K562 (cell line): ENCODE results near the gene ANKRD13C. TPM values are rescaled to one million over a fixed set of nuclear protein-coding genes. Genes with fewer than 3 reads are reported as not detected.

Experiments
- ATAC-seq: fragments of 200-7000 bp; cut with Tn5 transposase; 3 replicates; pipeline ENCODE4 v1.9.1; 2020; ENCODE audit warnings: moderate library complexity
- BruUV-seq: library from RNA; stranded (reverse); fragments of 400-500 nt; replicated peaks from 2 replicates; lab custom pipeline; 2021; lab: Mats Ljungman, UMichigan
- CTCF ChIA-PET: fragments of 300-600 bp; formaldehyde crosslinking; extraction: SDS; loops from one replicate; lab custom pipeline; 2021; ENCODE audit warnings: low intra/inter-chr PET ratio; lab: Yijun Ruan, JAX
- POLR2A ChIA-PET: fragments of 300-600, 350-650 bp; sonication (Branson Sonifier 250); formaldehyde crosslinking; extraction: SDS; loops from one replicate; lab custom pipeline; 2021; ENCODE audit warnings: antibody characterized with exemption, inconsistent platforms; lab: Yijun Ruan, JAX
- DNase-seq, 4 experiments: peaks; one replicate each; pipeline versions ENCODE4 v3.0.0 to v3.0.0-alpha.2; 2011 to 2018; ENCODE audit warnings: low spot score in 3 of 4, mixed read lengths in 3 of 4; ENCODE audit errors: extremely low read depth in 1 of 4
- FAIRE-seq: peaks from 2 replicates; lab custom pipeline; 2011; peaks lifted over from hg19 to GRCh38; lab: Jason Lieb, UNC
- H2AFZ ChIP-seq: 2 replicates; pipeline ENCODE4 v1.6.0; 2011; ENCODE audit warnings: low read depth, low read length, control low read depth, inconsistent platforms
- H3K27ac ChIP-seq: fragments of 200-600 bp; 3 replicates; pipeline ENCODE4 v1.8.0; 2011; ENCODE audit warnings: low read depth, mild to moderate bottlenecking, control low read depth, inconsistent platforms, low read length, moderate library complexity, mixed read lengths; ENCODE audit errors: extremely low read depth
- H3K27me3 ChIP-seq, 2 experiments: fragments of 300-600 bp in 1 of 2; 2 replicates in 1 of 2; 3 replicates in 1 of 2; pipeline versions ENCODE4 v1.6.0 to v1.8.0; 2011; ENCODE audit warnings: inconsistent platforms in 2 of 2, low read length in 2 of 2, mild to moderate bottlenecking in 1 of 2, mixed read lengths in 1 of 2, moderate library complexity in 1 of 2; ENCODE audit not compliant: control insufficient read depth in 2 of 2, insufficient read depth in 2 of 2
- H3K36me3 ChIP-seq: fragments of 300-600 bp; 3 replicates; pipeline ENCODE4 v1.8.0; 2011; ENCODE audit warnings: mild to moderate bottlenecking, low read length, inconsistent platforms; ENCODE audit not compliant: control insufficient read depth, insufficient read depth
- H3K4me1 ChIP-seq, 2 experiments: fragments of 200-600 bp in 1 of 2; replicated peaks in 1 of 2; 2 replicates in 1 of 2; 3 replicates in 1 of 2; pipeline versions ENCODE4 v1.5.1 to v1.8.0; 2011; ENCODE audit warnings: inconsistent platforms in 2 of 2, low read length in 2 of 2, mild to moderate bottlenecking in 1 of 2, mixed read lengths in 1 of 2, moderate library complexity in 1 of 2; ENCODE audit not compliant: control insufficient read depth in 2 of 2, insufficient read depth in 2 of 2
- H3K4me2 ChIP-seq: 2 replicates; pipeline ENCODE4 v1.6.1; 2011; ENCODE audit warnings: low read length, control low read depth, inconsistent platforms, mixed read lengths; ENCODE audit not compliant: insufficient read depth
- H3K4me3 ChIP-seq: fragments of 200-600 bp; sonication (generic), shearing (Covaris generic); 2 replicates; pipeline ENCODE4 v1.5.1; 2016; ENCODE audit warnings: control low read depth, inconsistent platforms
- H3K79me2 ChIP-seq: fragments of 200-600 bp; 3 replicates; pipeline ENCODE4 v1.8.0; 2011; ENCODE audit warnings: low read length, inconsistent platforms; ENCODE audit not compliant: control insufficient read depth, insufficient read depth
- H3K9ac ChIP-seq, 2 experiments: 2 replicates each; pipeline versions ENCODE4 v1.6.0 to v1.6.1; 2011; ENCODE audit warnings: low read depth in 2 of 2, low read length in 2 of 2, control low read depth in 1 of 2, inconsistent platforms in 1 of 2, mild to moderate bottlenecking in 1 of 2, mixed read lengths in 1 of 2; ENCODE audit not compliant: insufficient read depth in 1 of 2
- H3K9me1 ChIP-seq: one replicate; pipeline ENCODE4 v1.6.0; 2011; ENCODE audit warnings: inconsistent platforms, mild to moderate bottlenecking, low read length, moderate library complexity; ENCODE audit not compliant: control insufficient read depth, insufficient read depth
- H3K9me3 ChIP-seq: replicated peaks from 2 replicates; pipeline ENCODE4 v1.5.1; 2011; ENCODE audit warnings: low read depth, low read length, inconsistent platforms; ENCODE audit not compliant: control insufficient read depth, insufficient read depth
- H4K20me1 ChIP-seq: replicated peaks from 2 replicates; pipeline ENCODE4 v1.6.1; 2011; ENCODE audit warnings: low read length, inconsistent platforms, mixed read lengths; ENCODE audit not compliant: control insufficient read depth, insufficient read depth
- CEBPG ChIP-seq, 3 experiments: fragments of 200-800 bp in 1 of 3; sonication (Bioruptor generic) in 1 of 3; sonication (generic) in 1 of 3; formaldehyde crosslinking in 1 of 3; IDR thresholded peaks in 2 of 3; conservative IDR thresholded peaks in 1 of 3; 2 replicates each; pipeline versions ENCODE4 v1.6.1 to v1.8.0; 2016 to 2022; ENCODE audit warnings: missing compliant biosample characterization in 2 of 3, missing genetic modification characterization in 2 of 3, mild to moderate bottlenecking in 1 of 3, missing genetic modification reagents in 1 of 3
- EP400 ChIP-seq: fragments of 450-650 bp; IDR thresholded peaks from 2 replicates; pipeline ENCODE4 v1.6.1; 2017; ENCODE audit warnings: antibody characterized with exemption, mild to moderate bottlenecking, moderate library complexity
- FOXK1 ChIP-seq: sonication (generic); formaldehyde crosslinking; IDR thresholded peaks from 2 replicates; pipeline ENCODE4 v1.8.0; 2022; ENCODE audit warnings: missing genetic modification reagents, mild to moderate bottlenecking, borderline replicate concordance
- KDM1A ChIP-seq, 2 experiments: fragments of 450-650 bp; IDR thresholded peaks; 2 replicates each; pipeline ENCODE4 v1.6.1; 2016; ENCODE audit warnings: mild to moderate bottlenecking in 2 of 2
- SMARCC2 ChIP-seq: fragments of 450-650 bp; IDR thresholded peaks from 2 replicates; pipeline ENCODE4 v1.6.1; 2017; ENCODE audit warnings: antibody characterized with exemption, moderate library complexity, mild to moderate bottlenecking, low read depth
- TBP ChIP-seq: optimal IDR thresholded peaks from 2 replicates; pipeline ENCODE3; 2011; ENCODE audit warnings: low read depth, low read length, improper control_type of control experiment
- WGBS: fragments of 100-300 bp; shearing (Covaris generic); methylation state at CpG from one replicate; pipeline ENCODE4 v1.1.6; 2016; ENCODE audit warnings: low coverage, mixed read lengths; ENCODE audit not compliant: insufficient coverage; ENCODE audit errors: missing lambda C conversion rate; 5-methylcytosine and 5-hydroxymethylcytosine counted together
- in situ Hi-C: fragments of 300-500 bp; cut with MboI; formaldehyde crosslinking; loops from 4 replicates; pipeline ENCODE4 v1.15.0; 2018; ENCODE audit warnings: inconsistent platforms, mixed read lengths
- intact Hi-C: fragments of 100-400 bp; cut with micrococcal nuclease; formaldehyde crosslinking; loops from 2 replicates; pipeline ENCODE4 v1.14.2; 2022
- polyA plus RNA-seq, 8 experiments: library from polyadenylated mRNA; depleted of rRNA in 4 of 8; stranded (reverse) in 5 of 8; unstranded in 3 of 8; fragments of >200 nt; fragmentation: Nextera tagmentation in 2 of 8; fragmentation: Illumina TruSeq in 1 of 8; extraction: Ambion mirVana in 2 of 8; extraction: Trizol in 1 of 8; gene quantifications; 2 replicates each; pipeline versions ENCODE4 v1.2.1 to v1.2.3, GENCODE V29; 2011 to 2014; ENCODE audit warnings: inconsistent platforms in 1 of 8, missing spikeins in 1 of 8
- total RNA-seq, 7 experiments: library from RNA; depleted of rRNA in 6 of 7; stranded (reverse); fragments of >200 nt in 6 of 7; fragmentation: Illumina TruSeq in 2 of 7; extraction: Trizol in 2 of 7; gene quantifications; 2 replicates each; pipeline versions ENCODE4 v1.2.1 to v1.2.3, GENCODE V29; 2011 to 2021; ENCODE audit warnings: low replicate concordance in 1 of 7
- TF ChIP-seq, protein P1 (sequence below): sonication (generic); formaldehyde crosslinking; IDR thresholded peaks from 2 replicates; pipeline ENCODE4 v1.8.0; 2022; ENCODE audit warnings: mild to moderate bottlenecking, low read depth, missing genetic modification reagents
- TF ChIP-seq, protein P2 (sequence below): sonication (generic); formaldehyde crosslinking; IDR thresholded peaks from 2 replicates; pipeline ENCODE4 v1.8.0; 2023; ENCODE audit warnings: mild to moderate bottlenecking, missing genetic modification reagents

The ANKRD13C gene
- total and polyA plus RNA-seq, 9 of the 15 experiments (the other 6 are each of a cell fraction or from before 2014, with no cell fraction given): 3.4 to 22.8 (median 12.5) TPM

DNA sequence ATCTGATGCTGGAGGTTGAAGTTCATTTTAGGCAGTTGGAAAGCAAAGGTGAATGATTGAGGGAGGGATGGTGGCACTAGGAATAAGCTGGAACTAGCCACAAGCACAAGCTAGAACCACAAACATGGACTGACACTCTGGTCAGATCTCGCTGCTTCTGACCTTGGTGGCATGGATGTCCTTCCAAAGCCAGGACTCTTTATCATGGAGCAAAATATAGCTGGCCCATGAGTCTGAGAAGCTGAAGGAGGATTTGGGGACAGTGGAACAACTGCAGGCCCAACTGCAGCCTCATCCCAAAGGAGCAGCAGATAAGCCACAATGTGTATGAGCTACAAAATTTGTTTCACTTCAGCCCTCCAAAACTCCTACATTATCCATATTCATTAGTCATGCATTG, 97.9 kb downstream of the ANKRD13C start:
- Histone ChIP-seq H3K4me2 (no peak overlapping the region), H3K27ac (no peak overlapping the region), H3K9me3 (no peaks in the 10 kb centered on the region), H3K9ac (no peak overlapping the region), H3K4me3 (no peak overlapping the region), H3K36me3 (peaks cover 22% of the 10 kb centered on the region; the same call in 2 of the 3 replicates), H2AFZ (no peak overlapping the region), H4K20me1 (no peaks in the 10 kb centered on the region), H3K4me1 (no peaks in the 10 kb centered on the region), H3K79me2 (no peaks in the 10 kb centered on the region), H3K9me1 (no peaks in the 10 kb centered on the region), H3K27me3 (no peaks in the 10 kb centered on the region)
- POLR2A ChIA-PET: interaction anchor here (0.8 to 1.4 kb wide), 7 partner anchors 10 to 156 kb away, joined by 3 to 5 read pairs (median 4); partner anchors contain the start of gene SRSF11
- ATAC-seq (peak; percentile 10), FAIRE-seq (peak; percentile 58), DNase-seq (no peak)
- CTCF ChIA-PET: no interaction called here
- 27% methylated on average over 1 of the region's 1 CpG for WGBS
- TF ChIP-seq TBP (no peak), CEBPG (CRISPR knock-in tag; IDR thresholded peaks at IDR 0.05) (0 out of 2 replicates have a peak, but pooled peaks have one; percentile 39), CEBPG (tag; conservative IDR thresholded peaks at IDR 0.05 in 1 of 2, IDR thresholded peaks at IDR 0.05 in 1 of 2) (no peak)
- no TSS peak for BruUV-seq
- in situ Hi-C loops: no loop called here
- intact Hi-C loops: loop anchor here (10.0 kb wide), 1 partner anchor 258 kb away; no protein-coding TSS in a partner anchor

DNA sequence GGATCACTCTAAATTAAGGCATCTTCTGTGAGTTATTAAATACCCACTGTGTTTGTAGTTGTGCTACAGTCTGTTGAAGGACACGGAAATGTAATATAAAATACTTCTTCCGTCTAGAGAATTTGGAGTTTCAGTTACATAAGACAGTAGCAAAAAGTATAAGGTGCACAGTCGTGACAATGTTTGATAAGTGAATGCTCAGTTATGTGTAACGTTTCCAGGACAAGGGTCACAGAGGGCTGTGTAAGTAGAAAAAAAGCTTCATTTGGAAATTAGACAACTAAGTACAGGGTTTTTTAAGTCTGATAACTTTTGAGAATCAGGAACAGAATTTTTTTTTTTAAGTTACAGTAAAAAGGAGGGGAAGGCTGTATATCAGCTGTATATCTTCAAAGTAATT, 105.8 kb downstream of the ANKRD13C start:
- FAIRE-seq: no peak
- no peak overlapping the region for H2AFZ ChIP-seq
- no peaks in the 10 kb centered on the region for H3K9me1 ChIP-seq
- H4K20me1 ChIP-seq: no peaks in the 10 kb centered on the region
- no peak for ATAC-seq
- ChIA-PET POLR2A (interaction anchor here (0.6 to 1.4 kb wide), 3 partner anchors 10 to 162 kb away, joined by 3 to 4 read pairs (median 3); partner anchors contain the start of gene CTH), CTCF (no interaction called here)
- no peak overlapping the region for H3K9ac ChIP-seq
- no peaks in the 10 kb centered on the region for H3K9me3 ChIP-seq
- no peak for DNase-seq
- in situ Hi-C loops (no loop called here), intact Hi-C loops (no loop called here)
- no peak overlapping the region for H3K27ac ChIP-seq
- no peaks in the 10 kb centered on the region for H3K79me2 ChIP-seq
- peaks cover 94% of the 10 kb centered on the region for H3K36me3 ChIP-seq
- no peaks in the 10 kb centered on the region for H3K4me1 ChIP-seq
- WGBS: 84% methylated on average over 4 of the region's 4 CpGs
- no peaks in the 10 kb centered on the region for H3K27me3 ChIP-seq
- no peak overlapping the region for H3K4me3 ChIP-seq
- no TSS peak for BruUV-seq
- H3K4me2 ChIP-seq: no peak overlapping the region
- TF ChIP-seq FOXK1 (CRISPR knock-in tag) (no peak), SMARCC2 (no peak), EP400 (no peak), KDM1A (IDR thresholded peaks at IDR 0.05) (no peak)
- TF ChIP-seq, protein P1, sequence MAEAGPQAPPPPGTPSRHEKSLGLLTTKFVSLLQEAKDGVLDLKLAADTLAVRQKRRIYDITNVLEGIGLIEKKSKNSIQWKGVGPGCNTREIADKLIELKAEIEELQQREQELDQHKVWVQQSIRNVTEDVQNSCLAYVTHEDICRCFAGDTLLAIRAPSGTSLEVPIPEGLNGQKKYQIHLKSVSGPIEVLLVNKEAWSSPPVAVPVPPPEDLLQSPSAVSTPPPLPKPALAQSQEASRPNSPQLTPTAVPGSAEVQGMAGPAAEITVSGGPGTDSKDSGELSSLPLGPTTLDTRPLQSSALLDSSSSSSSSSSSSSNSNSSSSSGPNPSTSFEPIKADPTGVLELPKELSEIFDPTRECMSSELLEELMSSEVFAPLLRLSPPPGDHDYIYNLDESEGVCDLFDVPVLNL (CRISPR knock-in tag): no peak
- TF ChIP-seq, protein P2, sequence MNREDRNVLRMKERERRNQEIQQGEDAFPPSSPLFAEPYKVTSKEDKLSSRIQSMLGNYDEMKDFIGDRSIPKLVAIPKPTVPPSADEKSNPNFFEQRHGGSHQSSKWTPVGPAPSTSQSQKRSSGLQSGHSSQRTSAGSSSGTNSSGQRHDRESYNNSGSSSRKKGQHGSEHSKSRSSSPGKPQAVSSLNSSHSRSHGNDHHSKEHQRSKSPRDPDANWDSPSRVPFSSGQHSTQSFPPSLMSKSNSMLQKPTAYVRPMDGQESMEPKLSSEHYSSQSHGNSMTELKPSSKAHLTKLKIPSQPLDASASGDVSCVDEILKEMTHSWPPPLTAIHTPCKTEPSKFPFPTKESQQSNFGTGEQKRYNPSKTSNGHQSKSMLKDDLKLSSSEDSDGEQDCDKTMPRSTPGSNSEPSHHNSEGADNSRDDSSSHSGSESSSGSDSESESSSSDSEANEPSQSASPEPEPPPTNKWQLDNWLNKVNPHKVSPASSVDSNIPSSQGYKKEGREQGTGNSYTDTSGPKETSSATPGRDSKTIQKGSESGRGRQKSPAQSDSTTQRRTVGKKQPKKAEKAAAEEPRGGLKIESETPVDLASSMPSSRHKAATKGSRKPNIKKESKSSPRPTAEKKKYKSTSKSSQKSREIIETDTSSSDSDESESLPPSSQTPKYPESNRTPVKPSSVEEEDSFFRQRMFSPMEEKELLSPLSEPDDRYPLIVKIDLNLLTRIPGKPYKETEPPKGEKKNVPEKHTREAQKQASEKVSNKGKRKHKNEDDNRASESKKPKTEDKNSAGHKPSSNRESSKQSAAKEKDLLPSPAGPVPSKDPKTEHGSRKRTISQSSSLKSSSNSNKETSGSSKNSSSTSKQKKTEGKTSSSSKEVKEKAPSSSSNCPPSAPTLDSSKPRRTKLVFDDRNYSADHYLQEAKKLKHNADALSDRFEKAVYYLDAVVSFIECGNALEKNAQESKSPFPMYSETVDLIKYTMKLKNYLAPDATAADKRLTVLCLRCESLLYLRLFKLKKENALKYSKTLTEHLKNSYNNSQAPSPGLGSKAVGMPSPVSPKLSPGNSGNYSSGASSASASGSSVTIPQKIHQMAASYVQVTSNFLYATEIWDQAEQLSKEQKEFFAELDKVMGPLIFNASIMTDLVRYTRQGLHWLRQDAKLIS (CRISPR knock-in tag): no peak
